Colonic mucosa (tissue), 4 donors: ENCODE data around the gene DNAH6. TPM values are rescaled to one million over a fixed set of nuclear protein-coding genes. Genes with fewer than 3 reads are reported as not detected.

Experiments
- DNase-seq: peaks from one replicate; pipeline ENCODE4 v3.0.0-alpha.2; 2020
- H3K27ac ChIP-seq: fragments of 200-600 bp; one replicate; pipeline ENCODE4 v1.8.0; 2021
- H3K27me3 ChIP-seq: fragments of 200-600 bp; one replicate; pipeline ENCODE4 v1.8.0; 2021
- H3K36me3 ChIP-seq: fragments of 200-600 bp; one replicate; pipeline ENCODE4 v1.8.0; 2021
- H3K4me1 ChIP-seq: fragments of 200-600 bp; one replicate; pipeline ENCODE4 v1.8.0; 2021; ENCODE audit warnings: mild to moderate bottlenecking
- H3K4me3 ChIP-seq: fragments of 200-600 bp; one replicate; pipeline ENCODE4 v1.8.0; 2021
- H3K9ac ChIP-seq, 2 donors: one replicate each; pipeline ENCODE4 v1.7.0; 2013; ENCODE audit warnings: control low read depth in 2 of 2, low read depth in 2 of 2, low read length in 2 of 2
- H3K9me3 ChIP-seq: fragments of 200-600 bp; one replicate; pipeline ENCODE4 v1.8.0; 2021
- intact Hi-C: fragments of 100-400 bp; cut with DNase I; formaldehyde crosslinking; loops from one replicate; pipeline ENCODE4 v1.14.1; 2022
- total RNA-seq, 2 donors: library from RNA; stranded (reverse); fragmentation: NEBNext Ultra II Directional in 1 of 2; extraction: Animal tissue kit (Norgen Biotek cat#: 25700) in 1 of 2; gene quantifications; one replicate each; pipeline ENCODE4 v1.2.1, GENCODE V29; 2021
- TF ChIP-seq, protein P1 (sequence below): fragments of 200-600 bp; IDR thresholded peaks from one replicate; pipeline ENCODE4 v1.8.0; 2022; ENCODE audit warnings: antibody characterized with exemption, mild to moderate bottlenecking
- donor health status: healthy.
- donor health status: DM: no; HTN: no; CAD: no.
- donor health status: DM: no; HTN: no; CAD: no.

DNAH6 gene
- total RNA-seq, 2 donors from 2014 or later: 1.2 to 1.8 TPM

DNA sequence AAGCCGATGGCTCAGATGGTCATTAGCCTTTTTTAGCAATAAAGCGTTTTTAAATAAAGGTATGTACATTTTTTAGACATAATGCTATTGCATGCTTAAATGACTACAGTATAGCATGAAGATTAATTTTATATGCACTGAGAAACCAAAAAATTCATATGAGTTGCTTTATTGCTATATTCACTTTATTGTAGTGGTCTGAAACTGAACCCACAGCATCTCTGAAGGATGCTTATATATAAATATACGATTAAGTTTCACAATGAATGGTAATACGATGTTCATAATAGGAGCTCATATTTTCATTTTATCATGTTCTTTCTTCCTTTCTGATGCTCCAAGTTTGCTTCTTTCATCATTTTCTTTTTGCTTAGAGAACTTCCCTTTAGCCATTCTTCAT is 132.8 kb downstream of the DNAH6 start:
- Histone ChIP-seq H3K9me3 (no peaks in the 10 kb centered on the region), H3K4me3 (no peak overlapping the region), H3K27ac (no peak overlapping the region), H3K27me3 (no peaks in the 10 kb centered on the region), H3K36me3 (no peaks in the 10 kb centered on the region), H3K9ac (no peak overlapping the region), H3K4me1 (no peaks in the 10 kb centered on the region)
- TF ChIP-seq, protein P1, sequence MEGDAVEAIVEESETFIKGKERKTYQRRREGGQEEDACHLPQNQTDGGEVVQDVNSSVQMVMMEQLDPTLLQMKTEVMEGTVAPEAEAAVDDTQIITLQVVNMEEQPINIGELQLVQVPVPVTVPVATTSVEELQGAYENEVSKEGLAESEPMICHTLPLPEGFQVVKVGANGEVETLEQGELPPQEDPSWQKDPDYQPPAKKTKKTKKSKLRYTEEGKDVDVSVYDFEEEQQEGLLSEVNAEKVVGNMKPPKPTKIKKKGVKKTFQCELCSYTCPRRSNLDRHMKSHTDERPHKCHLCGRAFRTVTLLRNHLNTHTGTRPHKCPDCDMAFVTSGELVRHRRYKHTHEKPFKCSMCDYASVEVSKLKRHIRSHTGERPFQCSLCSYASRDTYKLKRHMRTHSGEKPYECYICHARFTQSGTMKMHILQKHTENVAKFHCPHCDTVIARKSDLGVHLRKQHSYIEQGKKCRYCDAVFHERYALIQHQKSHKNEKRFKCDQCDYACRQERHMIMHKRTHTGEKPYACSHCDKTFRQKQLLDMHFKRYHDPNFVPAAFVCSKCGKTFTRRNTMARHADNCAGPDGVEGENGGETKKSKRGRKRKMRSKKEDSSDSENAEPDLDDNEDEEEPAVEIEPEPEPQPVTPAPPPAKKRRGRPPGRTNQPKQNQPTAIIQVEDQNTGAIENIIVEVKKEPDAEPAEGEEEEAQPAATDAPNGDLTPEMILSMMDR: no peak
- intact Hi-C loops: no loop called here
- no peak for DNase-seq

DNA sequence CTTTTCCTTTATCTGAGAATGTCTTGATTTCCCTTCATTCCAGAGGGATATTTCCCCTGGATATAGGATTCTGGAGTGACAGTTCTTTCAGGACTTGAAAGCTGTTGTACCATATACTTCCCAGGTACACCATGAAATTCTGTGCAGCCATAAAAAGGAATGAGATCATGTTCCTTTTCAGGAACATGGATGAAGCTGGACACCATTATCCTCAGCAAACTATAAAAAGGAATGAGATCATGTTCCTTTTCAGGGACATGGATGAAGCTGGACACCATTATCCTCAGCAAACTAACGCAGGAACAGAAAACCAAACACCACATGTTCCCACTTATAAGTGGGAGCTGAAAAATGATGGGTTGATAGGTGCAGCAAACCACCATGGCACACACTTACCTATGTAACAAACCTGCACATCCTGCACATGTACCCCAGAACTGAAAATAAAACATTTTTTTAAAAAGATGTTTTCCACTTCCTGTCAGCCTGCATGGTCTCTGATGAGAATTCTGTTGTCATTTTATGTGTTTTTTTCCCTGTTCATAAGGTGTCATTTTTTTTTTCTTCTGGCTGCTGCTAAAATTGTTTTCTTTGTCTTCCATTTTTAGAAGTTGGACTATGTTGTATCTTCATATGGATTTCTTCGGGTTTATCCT is 133.3 kb downstream of the DNAH6 start:
- Histone ChIP-seq H3K9me3 (no peaks in the 10 kb centered on the region), H3K4me3 (no peak overlapping the region), H3K9ac (no peak overlapping the region), H3K27me3 (no peaks in the 10 kb centered on the region), H3K4me1 (no peaks in the 10 kb centered on the region), H3K27ac (no peak overlapping the region), H3K36me3 (no peaks in the 10 kb centered on the region)
- intact Hi-C loops: no loop called here
- TF ChIP-seq, protein P1: no peak
- no peak for DNase-seq

DNA sequence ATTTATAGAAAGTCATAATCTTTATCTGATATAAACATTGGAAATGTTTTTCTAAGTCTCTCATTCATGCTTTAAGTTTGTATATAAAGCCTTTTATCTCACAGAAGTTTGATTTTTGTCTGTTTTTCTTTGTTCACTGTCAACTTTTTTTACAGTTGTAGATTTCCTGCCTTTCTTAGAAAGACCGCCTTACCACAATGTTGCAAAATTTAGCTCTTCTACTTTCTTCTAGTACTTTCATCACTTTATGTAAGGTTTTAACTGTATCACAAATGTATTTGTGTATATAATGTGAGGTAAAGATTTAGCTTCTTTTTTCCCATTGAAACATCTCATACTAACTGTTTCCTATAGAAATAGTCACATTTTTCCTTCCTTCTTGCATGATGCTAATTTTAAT is 136.1 kb downstream of the DNAH6 start:
- no peaks in the 10 kb centered on the region for H3K4me1 ChIP-seq
- no peaks in the 10 kb centered on the region for H3K27me3 ChIP-seq
- H3K4me3 ChIP-seq: no peak overlapping the region
- no peaks in the 10 kb centered on the region for H3K9me3 ChIP-seq
- no peaks in the 10 kb centered on the region for H3K36me3 ChIP-seq
- H3K27ac ChIP-seq: no peak overlapping the region
- no peak overlapping the region for H3K9ac ChIP-seq
- DNase-seq: no peak
- TF ChIP-seq, protein P1: no peak
- intact Hi-C loops: no loop called here

- Histone ChIP-seq H3K9ac (no peak overlapping the region), H3K4me1 (no peaks in the 10 kb centered on the region), H3K27me3 (no peaks in the 10 kb centered on the region), H3K36me3 (no peaks in the 10 kb centered on the region), H3K4me3 (no peak overlapping the region), H3K9me3 (no peaks in the 10 kb centered on the region), H3K27ac (no peak overlapping the region)
- intact Hi-C loops: no loop called here
- DNase-seq: no peak
- TF ChIP-seq, protein P1: no peak
Measured at GRCh38 chr2:84653302-84653701, 137.0 kb downstream of the DNAH6 start.

DNA sequence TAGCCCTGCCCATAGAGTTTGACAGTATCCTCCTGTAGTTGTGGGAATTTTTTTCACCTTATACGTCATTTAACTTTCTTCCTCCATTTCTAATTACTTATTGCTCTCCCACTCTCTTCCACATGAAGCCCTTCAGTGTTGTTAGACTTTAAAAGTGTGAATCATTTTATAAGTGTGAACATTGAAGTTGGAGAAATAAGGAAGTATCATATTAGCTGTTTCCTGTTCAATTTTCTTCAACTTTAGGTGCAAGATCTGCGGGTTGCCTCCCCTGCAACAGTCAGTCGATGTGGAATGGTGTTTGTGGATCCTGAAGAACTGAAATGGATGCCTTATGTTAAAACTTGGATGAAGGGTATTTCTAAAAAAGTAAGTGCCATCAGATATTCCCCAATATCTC is 138.1 kb downstream of the DNAH6 start:
- Histone ChIP-seq H3K4me3 (no peak overlapping the region), H3K27me3 (no peaks in the 10 kb centered on the region), H3K9ac (no peak overlapping the region), H3K4me1 (no peaks in the 10 kb centered on the region), H3K9me3 (no peaks in the 10 kb centered on the region), H3K36me3 (no peaks in the 10 kb centered on the region), H3K27ac (no peak overlapping the region)
- intact Hi-C loops: no loop called here
- TF ChIP-seq, protein P1: no peak
- no peak for DNase-seq
